DND-41 (cell line): ENCODE results near the gene OPCML.

Experiments
- CTCF ChIP-seq: IDR thresholded peaks from 2 replicates; pipeline ENCODE4 v1.5.1; 2012; ENCODE audit warnings: borderline replicate concordance, low read length, moderate library complexity, mild to moderate bottlenecking; ENCODE audit not compliant: poor library complexity, severe bottlenecking; ENCODE audit errors: extremely low read depth
- EZH2 ChIP-seq: IDR thresholded peaks from 3 replicates; pipeline ENCODE4 v1.6.1; 2012; ENCODE audit warnings: borderline replicate concordance, low read depth, mild to moderate bottlenecking, moderate library complexity, low read length, inconsistent platforms; ENCODE audit not compliant: severe bottlenecking

GRCh38 chr11:133516845-133517244, 15.5 kb downstream of the OPCML start:
- no peak for TF ChIP-seq CTCF
- TF ChIP-seq EZH2 = no peak
